Glutamatergic neuron (in vitro differentiated cells): Measurements from ENCODE around the gene CCDC138. TPM values are rescaled to one million over a fixed set of nuclear protein-coding genes. Genes with fewer than 3 reads are reported as not detected.

Experiments used
- DNase-seq: peaks from one replicate; pipeline ENCODE4 v3.0.0; 2022
- H3K27ac Mint-ChIP-seq: one replicate; pipeline ENCODE4 v1.8.0; 2020; ENCODE audit warnings: mild to moderate bottlenecking, mixed read lengths, inconsistent platforms; ENCODE audit not compliant: unreplicated experiment
- H3K27me3 Mint-ChIP-seq: one replicate; pipeline ENCODE4 v1.8.0; 2020; ENCODE audit warnings: mild to moderate bottlenecking, moderate library complexity, mixed read lengths, inconsistent platforms; ENCODE audit not compliant: unreplicated experiment
- H3K36me3 Mint-ChIP-seq: one replicate; pipeline ENCODE4 v1.8.0; 2020; ENCODE audit warnings: mild to moderate bottlenecking, mixed read lengths, inconsistent platforms; ENCODE audit not compliant: unreplicated experiment
- H3K4me1 Mint-ChIP-seq: one replicate; pipeline ENCODE4 v1.8.0; 2020; ENCODE audit warnings: mild to moderate bottlenecking, low read depth, mixed read lengths, inconsistent platforms; ENCODE audit not compliant: unreplicated experiment
- H3K4me3 Mint-ChIP-seq: one replicate; pipeline ENCODE4 v1.8.0; 2020; ENCODE audit warnings: mild to moderate bottlenecking, mixed read lengths, inconsistent platforms; ENCODE audit not compliant: unreplicated experiment
- H3K9me3 Mint-ChIP-seq: one replicate; pipeline ENCODE4 v1.8.0; 2020; ENCODE audit warnings: mild to moderate bottlenecking, moderate library complexity, mixed read lengths, inconsistent platforms; ENCODE audit not compliant: unreplicated experiment
- CTCF ChIP-seq: fragments of 200-600 bp; sonication (generic); IDR thresholded peaks from one replicate; pipeline ENCODE4 v1.5.0; 2021; ENCODE audit not compliant: partially characterized antibody, unreplicated experiment
- total RNA-seq: library from RNA; stranded (reverse); fragmentation: NEBNext Ultra II Directional; extraction: Animal tissue kit (Norgen Biotek cat#: 25700); gene quantifications from one replicate; pipeline ENCODE4 v1.2.1, GENCODE V29; 2021; ENCODE audit not compliant: unreplicated experiment

CCDC138 gene
- total RNA-seq, 1 donor from 2014 or later: 12.0 TPM

GRCh38 chr2:108841506-108841905, 54.9 kb downstream of the CCDC138 start:
- H3K4me1 Mint-ChIP-seq: no peaks in the 10 kb centered on the region
- H3K36me3 Mint-ChIP-seq: peaks cover 30% of the 10 kb centered on the region
- DNase-seq: no peak
- no peak overlapping the region for H3K4me3 Mint-ChIP-seq
- peaks cover 2% of the 10 kb centered on the region for H3K27me3 Mint-ChIP-seq
- no peaks in the 10 kb centered on the region for H3K9me3 Mint-ChIP-seq
- TF ChIP-seq CTCF: no peak
- no peak overlapping the region for H3K27ac Mint-ChIP-seq

GRCh38 chr2:108845923-108846322, 59.4 kb downstream of the CCDC138 start:
- no peak for TF ChIP-seq CTCF
- H3K4me1 Mint-ChIP-seq: no peaks in the 10 kb centered on the region
- no peak for DNase-seq
- peaks cover 2% of the 10 kb centered on the region for H3K27me3 Mint-ChIP-seq
- H3K27ac Mint-ChIP-seq: no peak overlapping the region
- H3K36me3 Mint-ChIP-seq: peaks cover 4% of the 10 kb centered on the region
- H3K4me3 Mint-ChIP-seq: no peak overlapping the region
- H3K9me3 Mint-ChIP-seq: no peaks in the 10 kb centered on the region

GRCh38 chr2:108847000-108847399, 60.4 kb downstream of the CCDC138 start:
- no peak for DNase-seq
- Mint-ChIP-seq H3K27me3 (peaks cover 2% of the 10 kb centered on the region), H3K4me1 (no peaks in the 10 kb centered on the region), H3K36me3 (no peaks in the 10 kb centered on the region), H3K9me3 (no peaks in the 10 kb centered on the region), H3K27ac (no peak overlapping the region), H3K4me3 (no peak overlapping the region)
- no peak for TF ChIP-seq CTCF

- no peak overlapping the region for H3K4me3 Mint-ChIP-seq
- no peak overlapping the region for H3K27ac Mint-ChIP-seq
- H3K9me3 Mint-ChIP-seq: no peaks in the 10 kb centered on the region
- H3K36me3 Mint-ChIP-seq: no peaks in the 10 kb centered on the region
- no peaks in the 10 kb centered on the region for H3K4me1 Mint-ChIP-seq
- no peak for TF ChIP-seq CTCF
- DNase-seq: no peak
- H3K27me3 Mint-ChIP-seq: no peaks in the 10 kb centered on the region
Measured at GRCh38 chr2:108852375-108852774, 65.8 kb downstream of the CCDC138 start.

GRCh38 chr2:108853421-108853820, 66.8 kb downstream of the CCDC138 start:
- H3K9me3 Mint-ChIP-seq: no peaks in the 10 kb centered on the region
- no peak for DNase-seq
- no peak overlapping the region for H3K27ac Mint-ChIP-seq
- no peaks in the 10 kb centered on the region for H3K27me3 Mint-ChIP-seq
- no peak for TF ChIP-seq CTCF
- no peaks in the 10 kb centered on the region for H3K4me1 Mint-ChIP-seq
- no peaks in the 10 kb centered on the region for H3K36me3 Mint-ChIP-seq
- H3K4me3 Mint-ChIP-seq: no peak overlapping the region
